Measurements from ENCODE around the gene PLA2G4D.

PLA2G4D gene

DNA sequence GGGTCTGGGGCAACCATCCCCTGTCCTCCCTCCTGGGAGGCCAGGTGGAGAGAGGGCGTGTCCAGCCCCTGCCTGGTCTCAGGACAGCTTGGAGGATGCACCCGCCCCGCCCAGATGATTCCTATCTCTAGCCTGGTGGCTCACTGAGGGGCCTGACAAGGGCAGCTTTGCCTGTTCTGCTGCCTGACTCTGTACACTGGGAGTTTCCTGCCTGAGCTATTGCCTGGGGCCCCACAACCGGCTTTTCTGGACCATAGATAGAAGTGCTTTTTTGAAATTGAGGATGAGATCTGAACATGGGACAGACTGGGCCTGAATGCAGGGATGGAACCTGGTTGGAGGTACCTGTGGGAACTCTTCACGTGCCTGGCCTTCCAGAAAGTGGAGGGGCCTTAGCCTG lies 72.8 kb downstream of the PLA2G4D start:
- Histone ChIP-seq H2BK15ac (ENCODE audit: low read length) (no peak overlapping the region), H3K23ac (ENCODE audit: low read depth, low read length, poor library complexity) (no peak overlapping the region), H3K4me2 (ENCODE audit: insufficient read depth, low read length, poor library complexity, severe bottlenecking) (no peak overlapping the region), H2BK12ac (ENCODE audit: low read length) (no peak overlapping the region), H3K4me3 (ENCODE audit: low read length in 2 of 2) (no peak overlapping the region), H3K36me3 (replicated peaks in 1 of 2; ENCODE audit: control insufficient read depth in 2 of 2, insufficient read depth in 2 of 2, low read length in 2 of 2) (no peaks in the 10 kb centered on the region), H3K4me1 (ENCODE audit: control insufficient read depth in 2 of 2, insufficient read depth in 1 of 2, low read depth in 1 of 2, low read length in 2 of 2) (no peaks in the 10 kb centered on the region), H3K27me3 (ENCODE audit: control insufficient read depth in 3 of 3, insufficient read depth in 3 of 3, low read depth in 1 of 3, low read length in 3 of 3) (peaks cover 0 to 11% (median 0%) of the 10 kb centered on the region in 3 experiments), H3K9me3 (replicated peaks in 1 of 2; ENCODE audit: control insufficient read depth in 2 of 2, insufficient read depth in 1 of 2, low read depth in 1 of 2, low read length in 2 of 2) (peaks cover 15 to 22% of the 10 kb centered on the region in 2 donors), H2AFZ (ENCODE audit: low read length) (no peak overlapping the region), H2BK120ac (ENCODE audit: low read depth, low read length) (no peak overlapping the region), H3K18ac (ENCODE audit: low read length) (no peak overlapping the region), H3K9ac (ENCODE audit: low read depth, low read length, poor library complexity) (no peak overlapping the region), H2AK5ac (ENCODE audit: low read depth, low read length) (no peak overlapping the region), H3K27ac (replicated peaks; ENCODE audit: low read length) (no peak overlapping the region), H3K79me1 (ENCODE audit: low read depth, low read length) (no peaks in the 10 kb centered on the region), H4K8ac (ENCODE audit: low read depth, low read length) (no peak overlapping the region), H2BK5ac (ENCODE audit: low read length) (no peak overlapping the region), H3K14ac (ENCODE audit: low read length) (no peak overlapping the region), H3K4ac (ENCODE audit: low read length) (no peak overlapping the region), H4K91ac (ENCODE audit: low read depth, low read length, poor library complexity) (no peak overlapping the region)
- DNase-seq (ENCODE audit: low spot score): no peak
- no CpG with 5 or more reads among the region's 5 CpGs for WGBS, 2 donors (ENCODE audit: extremely low coverage in 2 of 2, insufficient read length in 2 of 2, insufficient replicate concordance in 1 of 2)

DNA sequence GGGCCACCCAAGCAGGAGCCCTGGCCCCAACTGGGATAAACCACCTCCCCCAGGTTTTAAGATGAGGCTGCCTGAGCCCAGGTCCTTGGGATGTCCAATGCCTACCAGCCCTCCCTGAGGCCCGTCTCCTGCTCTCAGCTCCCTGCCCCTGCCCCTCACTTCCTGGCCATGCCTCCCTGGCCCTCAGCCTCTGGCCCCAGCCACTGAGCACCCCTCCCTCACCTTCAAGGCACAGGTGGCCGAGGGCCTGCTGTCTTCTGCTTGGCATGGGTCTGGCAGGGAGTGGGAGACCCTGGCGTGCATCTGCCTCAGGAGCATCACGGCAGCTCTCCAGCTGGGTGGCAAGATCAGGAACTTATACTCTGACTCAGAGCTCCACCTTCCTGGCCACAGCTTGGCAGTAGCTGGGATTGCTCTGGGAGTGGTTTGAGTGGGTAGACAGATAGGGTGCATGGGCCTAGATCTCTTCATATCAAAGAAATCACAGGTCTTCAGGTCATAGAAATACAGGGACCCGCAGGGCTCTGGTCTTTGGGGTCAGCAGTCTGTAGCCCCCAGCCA lies 73.6 kb downstream of the PLA2G4D start, which contains the start of gene PLA2G4E:
PLA2G4E (minus strand) TSS at position 330 of the 561 bp plus-strand sequence; CDS start at position 318, 12 bp downstream.
- Histone ChIP-seq H3K4me1 (ENCODE audit: control insufficient read depth in 2 of 2, insufficient read depth in 1 of 2, low read depth in 1 of 2, low read length in 2 of 2) (no peaks in the 10 kb centered on the region), H3K4me2 (ENCODE audit: insufficient read depth, low read length, poor library complexity, severe bottlenecking) (no peak within 1 kb of the TSS), H3K27ac (replicated peaks; ENCODE audit: low read length) (no peak within 1 kb of the TSS), H3K9ac (ENCODE audit: low read depth, low read length, poor library complexity) (no peak within 1 kb of the TSS), H3K79me1 (ENCODE audit: low read depth, low read length) (no peaks in the 10 kb centered on the region), H4K91ac (ENCODE audit: low read depth, low read length, poor library complexity) (no peak within 1 kb of the TSS), H4K8ac (ENCODE audit: low read depth, low read length) (no peak within 1 kb of the TSS), H2AK5ac (ENCODE audit: low read depth, low read length) (peak within 1 kb of the TSS; percentile 35), H3K23ac (ENCODE audit: low read depth, low read length, poor library complexity) (no peak within 1 kb of the TSS), H3K9me3 (replicated peaks in 1 of 2; ENCODE audit: control insufficient read depth in 2 of 2, insufficient read depth in 1 of 2, low read depth in 1 of 2, low read length in 2 of 2) (peaks cover 15 to 22% of the 10 kb centered on the region in 2 donors), H3K27me3 (ENCODE audit: control insufficient read depth in 3 of 3, insufficient read depth in 3 of 3, low read depth in 1 of 3, low read length in 3 of 3) (peaks cover 0 to 11% (median 0%) of the 10 kb centered on the region in 3 experiments), H2BK5ac (ENCODE audit: low read length) (no peak within 1 kb of the TSS), H3K4ac (ENCODE audit: low read length) (no peak within 1 kb of the TSS), H2BK12ac (ENCODE audit: low read length) (no peak within 1 kb of the TSS), H2AFZ (ENCODE audit: low read length) (no peak within 1 kb of the TSS), H2BK120ac (ENCODE audit: low read depth, low read length) (no peak within 1 kb of the TSS), H2BK15ac (ENCODE audit: low read length) (no peak within 1 kb of the TSS), H3K18ac (ENCODE audit: low read length) (no peak within 1 kb of the TSS), H3K14ac (ENCODE audit: low read length) (no peak within 1 kb of the TSS), H3K36me3 (replicated peaks in 1 of 2; ENCODE audit: control insufficient read depth in 2 of 2, insufficient read depth in 2 of 2, low read length in 2 of 2) (no peaks in the 10 kb centered on the region), H3K4me3 (ENCODE audit: low read length in 2 of 2) (peak within 1 kb of the TSS in 1 of 2 donors; percentile 30)
- no CpG with 5 or more reads among the region's 5 CpGs for WGBS, 2 donors (ENCODE audit: extremely low coverage in 2 of 2, insufficient read length in 2 of 2, insufficient replicate concordance in 1 of 2)
- DNase-seq (ENCODE audit: low spot score): no peak

DNA sequence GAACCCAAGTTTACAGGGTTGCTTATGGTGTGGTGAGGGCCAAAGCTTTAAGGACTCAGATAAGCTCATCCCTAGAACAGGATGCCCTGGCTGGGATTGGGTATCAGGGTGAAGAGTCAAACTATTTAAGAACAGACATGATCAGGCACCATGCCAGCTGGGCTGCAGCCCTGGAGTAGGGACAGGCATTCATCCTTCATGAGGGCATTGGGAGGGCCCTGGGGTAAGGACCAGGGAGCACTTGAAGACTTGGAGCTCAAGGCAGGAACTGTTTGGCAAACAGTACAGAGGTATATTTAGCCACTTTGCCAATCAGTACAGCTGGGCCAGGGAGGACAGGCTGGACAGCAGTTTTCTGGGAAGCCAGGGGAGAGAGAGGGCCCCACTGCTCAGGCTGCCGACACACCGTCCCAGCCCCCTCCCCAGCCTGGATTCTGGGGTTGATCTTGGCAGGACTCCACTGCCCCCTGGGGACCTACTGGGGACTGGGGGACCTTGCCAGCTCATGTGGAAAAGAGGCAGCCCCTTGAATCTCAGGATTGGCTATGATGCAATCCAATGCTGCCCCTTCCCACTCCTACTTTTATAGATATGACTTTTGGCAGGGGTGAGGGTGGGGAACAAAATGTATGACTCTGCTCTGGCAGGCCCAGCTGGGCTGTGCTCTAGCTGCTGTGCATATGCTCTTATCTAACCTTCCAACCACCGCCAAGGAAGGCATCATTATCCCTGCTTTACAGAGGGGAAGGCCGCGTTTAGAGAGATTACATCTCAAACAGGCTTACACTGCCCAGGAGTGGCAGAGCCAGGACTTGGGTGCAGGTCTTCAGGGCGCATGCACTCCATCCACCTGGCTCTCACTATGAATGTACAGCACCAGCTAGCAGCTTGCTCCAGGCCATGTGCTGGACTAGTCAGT lies 75.8 kb downstream of the PLA2G4D start:
- Histone ChIP-seq H2BK12ac (ENCODE audit: low read length) (no peak overlapping the region), H3K23ac (ENCODE audit: low read depth, low read length, poor library complexity) (peak overlapping the region; percentile 39), H3K4ac (ENCODE audit: low read length) (no peak overlapping the region), H3K27me3 (ENCODE audit: control insufficient read depth in 3 of 3, insufficient read depth in 3 of 3, low read depth in 1 of 3, low read length in 3 of 3) (peaks cover 0 to 15% (median 0%) of the 10 kb centered on the region in 3 experiments), H2AK5ac (ENCODE audit: low read depth, low read length) (peak overlapping the region; percentile 56), H4K91ac (ENCODE audit: low read depth, low read length, poor library complexity) (no peak overlapping the region), H2AFZ (ENCODE audit: low read length) (no peak overlapping the region), H3K4me3 (ENCODE audit: low read length in 2 of 2) (no peak overlapping the region), H3K4me2 (ENCODE audit: insufficient read depth, low read length, poor library complexity, severe bottlenecking) (no peak overlapping the region), H2BK15ac (ENCODE audit: low read length) (no peak overlapping the region), H3K27ac (replicated peaks; ENCODE audit: low read length) (no peak overlapping the region), H3K79me1 (ENCODE audit: low read depth, low read length) (no peaks in the 10 kb centered on the region), H4K8ac (ENCODE audit: low read depth, low read length) (no peak overlapping the region), H3K18ac (ENCODE audit: low read length) (peak overlapping the region; percentile 58), H3K36me3 (replicated peaks in 1 of 2; ENCODE audit: control insufficient read depth in 2 of 2, insufficient read depth in 2 of 2, low read length in 2 of 2) (no peaks in the 10 kb centered on the region), H3K9me3 (replicated peaks in 1 of 2; ENCODE audit: control insufficient read depth in 2 of 2, insufficient read depth in 1 of 2, low read depth in 1 of 2, low read length in 2 of 2) (peaks cover 10 to 14% of the 10 kb centered on the region in 2 donors), H2BK5ac (ENCODE audit: low read length) (no peak overlapping the region), H3K9ac (ENCODE audit: low read depth, low read length, poor library complexity) (no peak overlapping the region), H3K14ac (ENCODE audit: low read length) (no peak overlapping the region), H2BK120ac (ENCODE audit: low read depth, low read length) (no peak overlapping the region), H3K4me1 (ENCODE audit: control insufficient read depth in 2 of 2, insufficient read depth in 1 of 2, low read depth in 1 of 2, low read length in 2 of 2) (no peaks in the 10 kb centered on the region)
- no CpG with 5 or more reads among the region's 6 CpGs for WGBS, 2 donors (ENCODE audit: extremely low coverage in 2 of 2, insufficient read length in 2 of 2, insufficient replicate concordance in 1 of 2)
- no peak for DNase-seq (ENCODE audit: low spot score)

All from neuronal stem cell (in vitro differentiated cells).